HG03097 (cell line): ENCODE measurements around the gene SEMA4F.

ENCODE experiments used
- ATAC-seq: cut with Tn5 transposase; IDR thresholded peaks from one replicate; pipeline ENCODE4 v1.9.1; 2021; ENCODE audit not compliant: unreplicated experiment, low FRiP score

The SEMA4F gene

GRCh38 chr2:74658516-74658915 is 4.5 kb downstream of the SEMA4F start:
- no peak for ATAC-seq

GRCh38 chr2:74659462-74659861 is 5.4 kb downstream of the SEMA4F start:
- ATAC-seq = no peak

GRCh38 chr2:74668087-74668486 is 14.0 kb downstream of the SEMA4F start:
- ATAC-seq = no peak

GRCh38 chr2:74670263-74670662 is 16.2 kb downstream of the SEMA4F start:
- ATAC-seq = no peak

DNA sequence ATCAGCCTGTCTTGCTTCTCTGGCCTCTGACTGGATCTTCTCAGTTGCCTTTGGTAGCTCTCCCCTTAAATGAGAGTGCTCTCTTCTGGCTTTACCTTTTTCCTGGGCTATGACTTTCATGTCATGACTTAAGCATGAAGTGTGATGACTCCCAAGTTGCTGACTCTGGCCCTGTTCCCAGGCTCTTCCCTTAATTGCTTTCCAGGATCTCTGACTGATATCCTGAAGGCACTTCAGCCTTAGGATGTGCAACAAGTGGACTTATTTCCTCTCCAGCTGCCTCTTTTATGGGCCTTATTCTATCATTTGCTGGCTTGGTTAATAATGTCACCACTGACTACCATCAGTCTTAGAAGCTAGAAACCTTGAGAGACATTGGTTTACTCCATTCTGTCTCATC is 17.4 kb downstream of the SEMA4F start:
- ATAC-seq = no peak

GRCh38 chr2:74673826-74674528 is 19.9 kb downstream of the SEMA4F start:
- no peak for ATAC-seq

GRCh38 chr2:74675090-74675489 is 21.0 kb downstream of the SEMA4F start:
- no peak for ATAC-seq

GRCh38 chr2:74676331-74676730 is 22.3 kb downstream of the SEMA4F start:
- no peak for ATAC-seq

DNA sequence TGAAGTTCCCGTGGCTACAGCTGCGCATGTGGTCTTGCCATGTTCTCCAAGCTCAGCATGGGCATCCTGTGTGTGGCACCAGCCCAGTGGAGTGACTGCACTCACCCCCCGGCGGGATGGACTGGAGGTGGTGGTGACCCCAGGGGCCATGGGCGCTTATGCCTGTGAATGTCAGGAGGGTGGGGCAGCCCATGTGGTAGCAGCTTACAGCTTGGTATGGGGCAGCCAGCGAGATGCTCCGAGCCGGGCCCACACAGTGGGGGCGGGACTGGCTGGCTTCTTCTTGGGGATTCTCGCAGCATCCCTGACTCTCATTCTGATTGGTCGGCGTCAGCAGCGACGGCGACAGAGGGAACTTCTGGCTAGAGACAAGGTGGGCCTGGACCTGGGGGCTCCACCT is 25.6 kb downstream of the SEMA4F start:
- no peak for ATAC-seq

DNA sequence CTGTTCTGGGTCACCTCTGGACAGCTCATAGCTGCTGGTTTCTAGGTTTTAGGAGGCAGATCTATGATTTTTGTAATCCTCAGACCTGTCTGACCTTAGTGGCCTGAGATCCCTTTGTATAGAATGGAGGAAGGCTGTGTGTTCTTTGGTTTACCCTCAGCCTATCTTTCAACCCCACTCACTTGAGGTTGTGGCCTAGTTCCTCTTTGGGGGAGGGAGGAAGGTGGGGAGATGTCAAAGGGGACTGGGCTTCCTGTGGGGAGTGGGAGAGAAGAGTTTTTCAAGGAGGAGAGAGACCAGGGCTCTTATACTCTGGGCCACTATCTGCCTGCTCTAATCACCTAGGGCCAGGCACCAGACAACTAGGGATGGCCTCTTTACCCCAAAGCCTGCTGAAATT is 28.5 kb downstream of the SEMA4F start:
- ATAC-seq = no peak

DNA sequence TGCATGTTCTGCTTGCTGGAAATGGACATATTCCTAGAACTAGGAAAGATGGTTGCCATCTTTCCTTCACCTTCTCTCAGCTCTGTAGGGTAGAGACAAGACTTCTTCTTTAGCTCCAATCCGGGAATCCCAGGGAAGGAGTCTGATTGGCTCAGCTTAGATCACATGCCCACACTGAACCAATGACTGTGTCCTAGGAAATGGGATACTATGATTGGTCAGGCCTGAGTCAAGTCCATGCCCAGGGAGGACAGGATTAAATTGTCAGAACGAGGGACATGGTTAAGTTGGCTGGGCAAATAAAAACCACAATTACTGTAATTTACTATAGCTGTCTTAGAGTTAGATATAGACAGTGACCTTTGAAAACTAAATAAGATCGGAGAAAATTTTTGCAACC is 31.4 kb downstream of the SEMA4F start:
- ATAC-seq = no peak

DNA sequence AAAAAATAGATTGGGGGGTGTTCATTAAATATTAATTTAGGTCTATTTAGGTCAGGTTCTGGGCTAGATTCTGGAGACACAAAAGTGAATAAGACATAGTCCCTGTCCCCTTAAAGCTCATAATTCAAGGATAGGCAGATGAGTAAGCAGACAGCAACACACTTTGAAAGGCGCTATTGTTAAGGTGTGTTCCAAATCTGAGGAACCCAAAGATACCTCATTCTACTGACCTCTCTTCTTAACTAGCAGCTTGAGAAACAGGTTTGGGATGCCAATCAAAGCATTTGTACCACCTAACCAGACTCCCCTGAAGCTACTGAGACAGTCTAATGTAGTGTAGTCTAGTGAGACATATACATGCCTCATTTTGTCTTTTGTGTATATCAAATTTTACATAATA is 34.8 kb downstream of the SEMA4F start:
- no peak for ATAC-seq

DNA sequence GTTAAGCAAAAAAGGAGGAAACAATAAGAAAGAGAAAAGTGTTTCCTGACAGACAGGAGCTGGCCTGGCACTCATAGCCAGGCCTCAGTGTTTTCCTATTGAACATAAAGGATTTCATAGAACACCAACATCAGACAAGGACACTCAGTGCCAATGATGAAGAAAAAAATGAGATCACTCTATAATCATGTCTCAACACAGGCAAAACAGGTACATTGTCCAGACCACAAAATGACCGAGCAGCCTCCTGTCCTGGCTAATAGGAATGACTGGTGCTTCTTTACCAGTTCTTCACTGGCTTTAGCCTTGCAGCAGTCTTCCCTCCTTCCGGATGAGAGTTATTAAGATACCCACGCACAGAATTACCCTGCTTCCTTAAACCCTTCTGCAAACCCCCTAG is 35.6 kb downstream of the SEMA4F start:
- ATAC-seq = no peak

GRCh38 chr2:74690571-74690970 is 36.5 kb downstream of the SEMA4F start:
- ATAC-seq = no peak

- ATAC-seq = no peak
Observed at GRCh38 chr2:74691929-74692328, 37.9 kb downstream of the SEMA4F start.

DNA sequence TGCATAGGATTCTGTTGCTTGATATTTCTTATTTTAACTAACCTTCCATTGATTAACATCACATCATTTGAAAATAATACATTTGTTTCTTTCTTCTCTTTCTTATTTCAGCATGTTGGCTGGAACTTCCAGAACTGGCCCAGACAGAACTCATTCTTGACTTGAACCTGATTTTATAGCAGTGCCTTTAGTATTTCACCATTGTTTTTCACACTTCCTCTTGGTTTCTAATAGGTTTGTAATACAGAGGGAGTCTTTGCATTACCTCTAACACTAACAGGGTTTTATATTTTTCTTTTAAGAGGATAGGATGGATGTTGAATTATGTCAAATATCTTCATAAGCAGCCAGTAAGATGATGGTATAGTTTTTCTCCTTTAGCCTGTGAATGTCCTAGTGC is 39.2 kb downstream of the SEMA4F start:
- ATAC-seq = no peak

DNA sequence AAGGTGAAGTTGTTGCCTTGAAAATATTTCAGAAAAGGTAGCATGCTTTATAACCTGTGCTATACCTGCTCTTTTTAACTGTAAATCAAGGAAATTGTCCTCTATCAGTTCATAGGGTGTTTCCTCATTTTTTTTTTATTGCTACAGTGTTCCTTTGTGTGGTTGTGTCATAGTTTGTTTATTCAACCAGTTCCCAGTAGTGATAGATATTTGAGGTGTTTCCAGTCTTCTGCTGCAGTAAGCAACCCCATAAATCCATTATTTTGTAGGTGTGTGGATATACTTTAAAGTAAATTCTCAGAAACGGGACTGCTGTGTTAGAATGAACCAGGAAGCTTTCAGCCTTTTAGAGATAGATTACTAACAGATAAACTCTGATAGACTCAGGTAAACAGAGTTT is 39.6 kb downstream of the SEMA4F start:
- ATAC-seq = no peak

DNA sequence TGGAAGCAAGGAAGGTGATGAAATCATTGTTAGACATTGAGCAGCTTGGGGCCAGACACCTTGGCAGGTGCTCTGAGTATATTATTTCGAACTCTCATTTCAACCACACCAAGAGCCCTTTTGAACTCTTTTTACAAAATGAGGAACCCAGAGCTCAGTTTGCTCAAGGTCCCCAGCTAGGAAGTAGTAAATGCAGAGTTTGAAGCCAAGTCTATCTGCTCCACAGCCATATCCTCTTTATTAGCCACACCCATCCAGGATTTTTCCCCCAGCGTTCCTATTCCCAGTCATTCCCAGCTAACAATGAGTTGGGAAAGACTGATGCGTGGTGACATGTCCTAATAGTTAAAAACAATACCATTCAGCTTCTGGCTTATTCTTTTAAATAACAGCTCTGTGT is 40.2 kb downstream of the SEMA4F start:
- no peak for ATAC-seq

GRCh38 chr2:74695663-74696062 is 41.6 kb downstream of the SEMA4F start:
- no peak for ATAC-seq

GRCh38 chr2:74696829-74697228 is 42.8 kb downstream of the SEMA4F start:
- no peak for ATAC-seq

GRCh38 chr2:74700643-74701372 is 46.8 kb downstream of the SEMA4F start:
- ATAC-seq = no peak

GRCh38 chr2:74702001-74702715 is 48.1 kb downstream of the SEMA4F start:
- no peak for ATAC-seq
